ENCODE data around the gene TMEM35B. TPM values are rescaled to one million over a fixed set of nuclear protein-coding genes. Genes with fewer than 3 reads are reported as not detected.
"Not testable (repeated sequence)": the region's sequence is repeated elsewhere in the genome, so short reads cannot be mapped to it uniquely, and the experiment has no call there.

Gene TMEM35B
- total and polyA plus RNA-seq, 7 donors = 3.0 to 13.2 (median 5.7) TPM

DNA sequence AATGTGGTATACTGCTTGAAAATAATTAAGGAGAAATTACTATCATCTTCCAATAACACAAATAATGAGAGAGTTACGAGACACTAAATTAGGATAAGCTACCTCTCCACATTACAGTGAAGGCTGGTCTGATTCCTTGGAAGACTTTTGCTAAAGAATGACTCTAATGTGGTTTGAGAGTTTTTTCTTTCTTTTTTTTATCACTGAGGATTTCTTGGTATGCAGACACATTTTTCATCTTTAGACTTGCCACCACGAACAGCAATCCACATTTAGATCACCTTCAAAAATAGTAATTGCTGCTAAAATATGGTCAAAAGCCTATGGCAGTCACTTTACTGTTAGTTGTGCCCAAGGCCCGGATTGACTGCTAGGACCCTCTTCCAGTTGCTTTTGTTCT, 16.6 kb upstream of the TMEM35B start:
- WGBS, 3 donors = 82 to 89% (median 85%) methylated on average over 3 of the region's 3 CpGs
- intact Hi-C loops (cut with DNase I) = no loop called here
- ATAC-seq (no peak), DNase-seq (no peak)
- Histone ChIP-seq H3K9me3 (no peaks in the 10 kb centered on the region), H3K36me3 (ENCODE audit: insufficient read depth in 1 of 2, low read depth in 1 of 2) (peaks cover 0 to 86% of the 10 kb centered on the region in 2 donors), H3K4me3 (no peak overlapping the region), H3K4me1 (no peaks in the 10 kb centered on the region), H3K27ac (no peak overlapping the region), H3K27me3 (ENCODE audit: insufficient read depth in 3 of 3, low read length in 2 of 3) (no peaks in the 10 kb centered on the region)
- no peak for TF ChIP-seq CTCF (IDR thresholded peaks at IDR 0.05)

DNA sequence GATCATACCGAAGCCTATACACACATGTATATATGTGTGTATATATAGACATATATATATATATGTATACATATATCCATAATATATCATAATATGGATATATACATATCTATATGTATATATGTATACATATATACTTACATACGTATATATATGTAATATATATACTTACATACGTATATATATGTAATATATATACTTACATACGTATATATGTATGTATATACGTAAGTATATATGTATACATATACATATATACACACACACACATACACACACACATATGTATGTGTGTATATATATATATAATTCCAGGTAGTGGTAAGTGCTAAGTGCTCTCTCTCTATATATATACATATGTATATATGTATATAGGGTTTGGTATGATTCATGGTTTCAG, 9.7 kb upstream of the TMEM35B start:
- no peak for TF ChIP-seq CTCF (IDR thresholded peaks at IDR 0.05)
- H3K4me1 ChIP-seq = no peaks in the 10 kb centered on the region
- H3K4me3 ChIP-seq = no peak overlapping the region
- peaks cover 0 to 56% of the 10 kb centered on the region in 2 donors for H3K36me3 ChIP-seq (ENCODE audit: insufficient read depth in 1 of 2, low read depth in 1 of 2)
- 91 to 97% (median 92%) methylated on average over 5 of the region's 5 CpGs for WGBS, 3 donors
- H3K27ac ChIP-seq = no peak overlapping the region
- ATAC-seq = no peak
- no peaks in the 10 kb centered on the region for H3K9me3 ChIP-seq
- H3K27me3 ChIP-seq (ENCODE audit: insufficient read depth in 3 of 3, low read length in 2 of 3) = no peaks in the 10 kb centered on the region
- no peak for DNase-seq
- intact Hi-C loops (cut with DNase I) = no loop called here

GRCh38 chr1:34988581-34988980, 3.4 kb upstream of the TMEM35B start:
- intact Hi-C loops (cut with DNase I) = no loop called here
- no peak for ATAC-seq
- Histone ChIP-seq H3K4me1 (peaks cover 5% of the 10 kb centered on the region), H3K4me3 (no peak overlapping the region), H3K9me3 (no peaks in the 10 kb centered on the region), H3K27ac (no peak overlapping the region), H3K36me3 (ENCODE audit: insufficient read depth in 1 of 2, low read depth in 1 of 2) (peaks cover 0 to 46% of the 10 kb centered on the region in 2 donors), H3K27me3 (ENCODE audit: insufficient read depth in 3 of 3, low read length in 2 of 3) (peaks cover 0 to 3% (median 2%) of the 10 kb centered on the region in 3 donors)
- TF ChIP-seq CTCF (IDR thresholded peaks at IDR 0.05) = no peak
- DNase-seq = no peak

DNA sequence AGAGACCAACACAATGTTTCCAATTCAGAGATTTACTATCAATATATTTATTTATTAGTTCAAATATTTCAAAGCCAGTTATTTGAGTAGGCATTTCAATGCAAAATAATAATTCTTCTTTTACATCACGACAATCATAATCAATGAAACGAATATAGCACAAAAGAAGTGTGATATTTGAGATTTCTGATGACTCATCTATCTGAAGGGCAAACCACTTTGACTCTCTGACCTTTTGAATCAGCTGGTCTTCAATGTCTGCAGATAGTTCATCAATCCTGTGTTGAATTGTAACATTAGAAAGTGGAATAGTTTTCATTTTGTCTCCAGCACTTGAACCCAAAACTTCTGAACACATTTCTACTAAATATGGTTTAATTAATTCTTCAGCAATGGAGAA, 3.0 kb upstream of the TMEM35B start:
- no peak for TF ChIP-seq CTCF (IDR thresholded peaks at IDR 0.05)
- Histone ChIP-seq H3K4me3 (no peak overlapping the region), H3K27ac (no peak overlapping the region), H3K36me3 (ENCODE audit: insufficient read depth in 1 of 2, low read depth in 1 of 2) (peaks cover 0 to 43% of the 10 kb centered on the region in 2 donors), H3K27me3 (ENCODE audit: insufficient read depth in 3 of 3, low read length in 2 of 3) (peaks cover 0 to 3% (median 2%) of the 10 kb centered on the region in 3 donors), H3K4me1 (peaks cover 5% of the 10 kb centered on the region), H3K9me3 (no peaks in the 10 kb centered on the region)
- DNase-seq (no peak), ATAC-seq (no peak)
- WGBS, 3 donors = 84 to 88% (median 87%) methylated on average over 2 of the region's 2 CpGs
- intact Hi-C loops (cut with DNase I) = no loop called here

DNA sequence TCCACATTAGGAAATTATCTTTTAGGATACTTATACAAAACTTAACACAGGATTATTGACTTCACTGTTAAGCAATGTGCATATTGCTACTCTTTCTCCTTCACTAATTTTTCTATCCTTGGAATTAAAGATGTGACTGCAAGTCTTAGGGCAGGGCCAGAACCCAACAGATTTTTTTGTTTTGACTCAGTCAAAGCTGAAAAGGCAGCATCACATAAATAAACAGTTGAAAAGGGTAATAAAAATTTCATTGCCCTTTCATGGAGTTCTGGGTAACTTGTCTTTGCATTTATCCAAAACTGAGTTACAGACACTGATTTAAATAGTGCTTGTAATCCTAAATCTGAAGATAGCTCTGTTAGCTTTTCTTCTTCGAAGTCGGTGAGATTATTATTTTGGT, 1.9 kb upstream of the TMEM35B start:
- intact Hi-C loops (cut with DNase I) = no loop called here
- Histone ChIP-seq H3K4me3 (no peak overlapping the region), H3K9me3 (no peaks in the 10 kb centered on the region), H3K27me3 (ENCODE audit: insufficient read depth in 3 of 3, low read length in 2 of 3) (peaks cover 0 to 3% (median 2%) of the 10 kb centered on the region in 3 donors), H3K4me1 (peaks cover 5% of the 10 kb centered on the region), H3K27ac (no peak overlapping the region), H3K36me3 (ENCODE audit: insufficient read depth in 1 of 2, low read depth in 1 of 2) (peaks cover 0 to 40% of the 10 kb centered on the region in 2 donors)
- no peak for DNase-seq
- no peak for TF ChIP-seq CTCF (IDR thresholded peaks at IDR 0.05)
- 95 to 100% (median 96%) methylated on average over 2 of the region's 2 CpGs for WGBS, 3 donors
- no peak for ATAC-seq

- intact Hi-C loops (cut with DNase I); H3K9me3 ChIP-seq; DNase-seq; H3K27me3 ChIP-seq (ENCODE audit: insufficient read depth in 3 of 3, low read length in 2 of 3); H3K4me1 ChIP-seq: not testable (repeated sequence)
- H3K27ac ChIP-seq = peak overlapping the region; percentile 73
- ATAC-seq = peak in 2 of 4 donors; percentile 21 to 23
- WGBS, 3 donors = 36 to 42% (median 38%) methylated on average over 3 of the region's 3 CpGs
- peak overlapping the region; percentile 74 for H3K4me3 ChIP-seq
- peaks cover 0 to 26% of the 10 kb centered on the region in 2 donors for H3K36me3 ChIP-seq (ENCODE audit: insufficient read depth in 1 of 2, low read depth in 1 of 2)
Observed at GRCh38 chr1:34985609-34985904, 410 bp upstream of the TMEM35B start.

Measured in psoas muscle (tissue), 8 donors.